Measurements from ENCODE around the gene BTBD3. TPM values are rescaled to one million over a fixed set of nuclear protein-coding genes. Genes with fewer than 3 reads are reported as not detected.

Gene BTBD3
- total RNA-seq, 1 experiment from 2014 or later = 29.6 TPM

DNA sequence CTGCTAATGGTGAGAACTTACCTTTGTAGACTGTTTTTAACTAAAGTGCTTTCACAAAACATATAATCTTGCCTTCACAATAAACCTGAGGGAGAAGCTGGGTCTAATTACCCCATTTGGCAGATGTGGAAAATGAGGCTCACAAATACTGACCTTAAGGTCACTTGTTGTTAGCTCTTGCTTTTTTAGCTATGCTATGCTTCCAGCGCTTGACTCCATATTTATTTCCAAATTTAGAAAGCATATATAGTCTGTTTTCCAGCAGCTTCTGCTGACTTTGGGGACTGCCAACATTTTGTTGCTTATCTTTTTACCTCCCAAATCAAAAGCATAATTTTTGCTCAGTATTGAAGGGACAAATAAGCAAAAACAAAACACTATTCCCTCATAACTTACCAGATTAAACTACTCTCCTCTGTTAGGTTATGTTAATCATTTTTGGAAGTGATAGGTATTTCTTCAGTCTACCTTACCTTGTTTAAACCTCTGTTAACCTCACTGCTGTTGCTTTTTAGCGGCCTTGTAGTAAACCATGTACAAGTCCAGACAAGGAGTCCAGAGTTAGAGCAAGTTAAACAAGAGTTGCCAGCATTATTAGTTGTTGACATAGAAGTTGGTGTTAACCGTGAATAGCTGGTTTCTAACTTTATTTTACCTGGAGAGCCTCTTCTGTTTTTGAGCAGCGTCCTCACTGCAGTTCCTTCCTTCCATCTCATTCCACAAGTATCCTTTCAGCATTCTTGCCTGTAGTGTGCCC is 4.9 kb upstream of the BTBD3 start:
- DNase-seq (ENCODE audit: low spot score) = no peak

DNA sequence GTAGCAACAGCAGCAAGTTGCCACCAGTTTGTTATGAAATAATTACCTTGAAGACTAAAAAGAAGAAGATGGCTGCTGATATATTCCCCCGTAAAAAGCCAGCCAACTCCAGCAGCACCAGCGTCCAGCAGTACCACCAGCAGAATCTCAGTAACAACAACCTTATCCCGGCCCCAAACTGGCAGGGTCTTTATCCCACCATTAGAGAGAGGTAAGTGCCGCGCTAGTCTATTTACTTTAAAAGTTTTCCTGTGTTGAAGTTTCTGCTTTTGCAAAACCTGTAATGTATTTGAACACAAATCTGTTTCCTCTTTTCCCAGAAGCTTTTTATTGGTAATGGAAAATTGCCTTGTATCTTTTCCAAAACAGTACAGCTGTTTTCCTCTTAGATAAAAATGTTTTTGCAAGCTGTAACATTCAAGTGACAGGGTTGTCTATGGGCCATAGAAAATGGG is 725 bp downstream of the BTBD3 start:
- no peak for DNase-seq (ENCODE audit: low spot score)

DNA sequence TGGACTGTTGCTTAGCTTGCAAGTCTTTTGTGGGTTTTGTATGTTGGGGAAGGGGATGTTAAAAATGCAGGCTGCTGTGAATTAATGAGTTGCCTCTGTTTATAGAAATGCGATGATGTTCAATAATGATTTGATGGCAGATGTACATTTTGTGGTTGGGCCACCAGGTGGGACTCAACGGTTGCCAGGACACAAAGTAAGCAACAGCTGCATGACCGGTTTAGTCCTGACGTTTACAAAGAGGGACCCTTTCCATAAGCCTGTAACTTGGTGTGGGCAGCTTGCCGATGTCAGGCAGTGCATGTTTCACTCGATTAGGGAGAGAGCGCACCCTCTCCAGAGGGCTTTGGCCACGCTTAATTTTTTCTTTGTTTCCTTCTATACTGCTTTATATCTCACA is 1.3 kb downstream of the BTBD3 start:
- no peak for DNase-seq (ENCODE audit: low spot score)

DNA sequence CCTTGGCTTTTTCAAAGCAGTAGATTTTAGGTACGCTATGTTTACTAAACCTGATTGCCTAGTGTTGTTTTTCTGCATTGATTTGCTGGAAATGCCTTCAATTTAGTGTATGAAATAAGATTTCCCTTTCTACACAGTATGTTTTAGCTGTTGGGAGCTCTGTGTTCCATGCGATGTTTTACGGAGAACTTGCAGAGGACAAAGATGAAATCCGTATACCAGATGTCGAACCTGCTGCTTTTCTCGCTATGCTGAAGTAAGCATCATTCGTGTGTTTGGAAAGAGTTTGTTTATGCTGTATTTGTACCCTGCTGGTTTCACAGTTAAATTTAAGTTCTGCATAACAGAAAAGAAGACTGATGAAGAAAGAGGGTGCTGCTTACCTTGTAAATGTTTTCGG is 1.9 kb downstream of the BTBD3 start:
- no peak for DNase-seq (ENCODE audit: low spot score)

DNA sequence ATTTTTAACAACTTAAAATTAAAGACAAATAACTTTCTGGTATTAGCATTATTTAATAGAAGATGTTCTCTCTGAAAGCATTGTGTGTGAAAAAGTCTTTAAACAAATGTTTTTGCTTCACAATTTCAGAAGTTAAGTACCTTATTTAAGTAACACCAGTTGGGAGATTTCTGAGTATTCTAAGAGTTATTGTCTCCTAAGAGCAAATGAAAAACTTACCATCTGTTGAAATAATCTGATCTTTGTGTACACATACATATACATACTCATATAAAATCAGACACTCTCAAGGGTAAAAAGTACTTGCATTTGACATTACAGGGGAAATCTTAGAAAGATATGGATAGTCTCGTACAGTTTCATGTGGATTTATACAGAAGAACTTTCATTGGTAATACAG is 2.4 kb downstream of the BTBD3 start:
- DNase-seq (ENCODE audit: low spot score) = no peak

DNA sequence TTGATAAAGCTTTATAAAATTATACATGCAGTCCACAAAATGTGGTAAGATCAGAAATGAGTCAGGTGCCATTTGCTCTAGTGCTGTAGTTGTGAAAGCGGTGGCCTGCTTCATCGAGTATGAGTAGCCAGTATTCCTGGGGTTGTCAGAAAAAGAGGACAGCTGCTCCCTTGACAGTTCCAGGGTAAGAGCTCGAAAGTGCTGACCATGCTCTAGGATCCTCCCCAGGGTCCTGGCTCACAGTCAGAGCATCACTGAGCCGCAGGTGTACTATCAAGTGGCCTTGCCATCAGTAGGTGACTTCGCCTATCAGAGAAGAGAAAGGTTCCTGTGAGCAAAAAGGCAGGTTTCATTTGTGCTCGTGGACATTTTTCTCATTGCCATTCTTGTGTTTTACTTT is 3.6 kb downstream of the BTBD3 start:
- DNase-seq (ENCODE audit: low spot score) = no peak

DNA sequence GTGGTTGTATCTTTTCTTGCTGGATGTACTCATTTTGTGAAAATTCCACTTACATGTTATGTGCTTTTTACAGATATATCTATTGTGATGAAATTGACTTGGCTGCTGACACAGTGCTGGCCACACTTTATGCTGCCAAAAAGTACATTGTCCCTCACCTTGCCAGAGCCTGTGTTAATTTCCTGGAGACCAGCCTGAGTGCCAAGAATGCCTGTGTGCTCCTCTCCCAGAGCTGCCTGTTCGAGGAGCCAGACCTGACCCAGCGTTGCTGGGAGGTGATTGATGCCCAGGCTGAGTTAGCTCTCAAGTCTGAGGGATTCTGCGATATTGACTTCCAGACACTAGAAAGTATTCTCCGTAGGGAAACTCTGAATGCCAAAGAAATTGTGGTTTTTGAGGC is 4.9 kb downstream of the BTBD3 start:
- DNase-seq (ENCODE audit: low spot score) = no peak

DNA sequence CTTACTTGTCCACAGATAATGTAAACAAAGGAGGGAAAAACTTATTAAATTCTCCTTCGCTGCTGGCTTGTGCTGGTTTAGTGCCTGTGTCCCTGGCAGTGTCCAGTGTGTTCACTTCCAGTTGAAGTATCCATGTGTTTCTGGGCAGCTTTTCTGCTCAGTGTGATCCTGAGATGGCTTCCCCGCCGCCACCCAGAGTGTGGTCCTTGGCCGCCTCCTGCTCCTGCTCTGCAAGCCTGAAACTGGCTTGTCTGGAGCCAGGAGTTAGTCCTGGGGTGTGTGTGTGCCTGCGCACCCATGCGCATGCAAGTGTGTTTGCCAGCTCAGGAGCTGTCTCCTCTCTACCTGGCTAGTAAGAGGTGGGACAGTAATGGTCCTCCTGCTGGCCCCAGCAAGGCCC is 7.2 kb downstream of the BTBD3 start:
- DNase-seq (ENCODE audit: low spot score) = no peak

DNA sequence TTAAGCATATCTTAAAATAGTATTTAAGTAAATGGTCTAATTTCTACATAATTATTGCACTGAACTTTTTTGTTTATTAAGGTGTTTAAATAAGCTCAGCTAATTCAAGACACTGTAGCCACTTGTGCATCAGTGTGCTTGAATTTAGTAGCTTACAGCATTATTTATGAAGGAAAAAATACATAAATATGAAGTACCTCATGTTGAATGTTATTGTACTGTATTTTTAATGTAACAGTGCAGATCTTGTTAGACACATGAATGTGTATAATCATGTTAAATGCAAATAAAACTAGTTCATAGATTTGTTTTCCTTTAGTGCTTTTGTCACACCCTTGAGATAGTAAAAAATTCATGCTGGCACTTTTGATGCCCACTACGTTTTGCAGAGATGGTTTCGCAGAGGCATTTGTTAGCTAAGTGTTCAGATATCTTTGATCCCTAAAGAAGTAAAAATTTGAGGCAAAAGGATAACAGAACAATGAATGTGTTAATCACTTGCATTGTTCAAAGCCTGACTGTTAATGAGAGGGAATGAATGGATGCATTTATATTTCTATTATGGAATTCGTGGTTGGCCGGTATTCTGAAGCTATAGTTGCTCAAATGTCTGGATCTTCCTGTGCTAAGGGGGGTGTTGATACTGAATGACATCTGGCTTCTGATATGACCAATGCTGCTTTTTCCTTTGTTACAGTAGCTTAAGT is 8.8 kb downstream of the BTBD3 start:
- no peak for DNase-seq (ENCODE audit: low spot score)

DNA sequence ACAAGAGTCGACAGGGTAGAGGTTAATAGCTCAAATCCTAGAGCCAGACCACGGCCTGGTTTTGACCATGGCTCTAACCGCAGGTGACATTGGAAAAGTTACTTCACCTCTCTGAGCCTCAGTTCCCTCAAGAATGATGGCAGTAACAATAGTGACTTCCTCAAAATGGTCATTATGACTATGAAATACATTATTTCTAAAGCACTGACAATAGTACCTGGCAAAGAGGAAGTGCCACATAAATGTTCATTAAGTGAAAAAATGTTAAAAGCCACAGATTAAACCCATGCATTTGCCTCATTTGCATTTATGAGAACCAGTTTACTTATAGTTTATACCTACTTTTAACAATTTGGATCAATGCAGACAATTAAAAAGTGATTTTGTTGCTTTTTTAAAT is 12.3 kb downstream of the BTBD3 start:
- no peak for DNase-seq (ENCODE audit: low spot score)

DNA sequence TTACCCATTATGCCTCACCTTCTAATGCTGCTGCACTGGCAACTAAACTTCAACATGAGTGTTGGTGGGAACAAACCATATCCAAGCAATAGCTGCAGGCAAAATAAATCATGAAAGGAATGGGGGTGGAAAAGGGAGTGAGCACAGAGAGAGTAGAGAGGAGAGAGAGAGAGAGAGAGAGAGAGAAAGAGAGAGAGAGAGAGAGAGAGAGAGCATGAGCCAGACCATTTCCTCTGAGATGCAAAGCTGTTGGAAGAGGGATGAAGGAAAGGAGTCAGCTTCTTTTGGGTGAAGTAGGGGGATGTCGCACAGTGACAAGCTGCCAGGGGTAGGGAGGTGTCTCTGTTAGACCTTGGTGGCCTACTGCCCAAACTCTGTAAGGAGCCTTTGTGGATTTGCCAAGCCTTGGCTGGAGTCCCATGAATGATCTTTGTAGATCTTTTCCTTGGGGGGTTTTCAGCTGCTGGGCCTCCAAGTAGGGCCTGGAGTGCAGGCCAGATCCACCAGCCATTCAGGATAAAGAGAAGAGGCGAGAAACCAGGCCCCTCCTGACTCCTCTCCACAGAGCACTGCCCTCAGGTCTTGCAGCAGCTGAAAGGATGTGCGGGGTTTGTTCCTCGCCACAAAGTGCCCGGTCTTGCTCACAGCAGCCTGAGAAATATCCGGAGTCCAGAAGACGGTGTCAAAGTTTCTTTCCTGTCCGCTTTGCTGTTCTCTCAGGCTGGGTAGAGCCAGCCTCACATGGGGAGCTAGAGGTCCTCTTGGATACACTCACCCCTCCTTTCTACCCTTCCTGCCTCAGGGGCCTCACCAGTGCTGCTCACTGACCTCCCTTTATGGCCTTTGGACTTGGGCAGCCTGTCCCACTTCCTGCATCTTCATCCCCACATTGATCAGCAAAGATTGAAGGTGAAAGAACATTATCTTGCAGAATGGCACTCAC is 17.8 kb downstream of the BTBD3 start:
- DNase-seq (ENCODE audit: low spot score) = no peak

DNA sequence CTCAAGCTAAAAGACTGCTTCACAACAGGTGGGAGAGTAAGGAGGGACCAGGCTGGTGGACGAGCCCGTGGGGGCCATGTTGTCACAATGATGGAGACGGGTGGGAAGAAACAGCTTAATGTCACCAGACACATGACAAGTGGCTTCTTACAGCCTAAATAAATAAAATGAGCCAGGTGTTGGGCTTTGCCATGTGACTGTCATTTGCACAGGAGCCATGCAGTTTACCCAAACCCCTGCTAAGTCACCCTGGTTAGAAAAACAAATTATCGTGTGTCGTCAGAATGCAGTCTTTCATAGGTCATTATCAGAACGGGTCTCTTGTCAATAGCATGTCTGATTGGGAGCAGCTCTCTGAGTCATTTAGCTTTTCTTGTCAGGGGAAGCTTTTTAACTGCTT is 18.5 kb downstream of the BTBD3 start:
- DNase-seq (ENCODE audit: low spot score) = no peak

DNA sequence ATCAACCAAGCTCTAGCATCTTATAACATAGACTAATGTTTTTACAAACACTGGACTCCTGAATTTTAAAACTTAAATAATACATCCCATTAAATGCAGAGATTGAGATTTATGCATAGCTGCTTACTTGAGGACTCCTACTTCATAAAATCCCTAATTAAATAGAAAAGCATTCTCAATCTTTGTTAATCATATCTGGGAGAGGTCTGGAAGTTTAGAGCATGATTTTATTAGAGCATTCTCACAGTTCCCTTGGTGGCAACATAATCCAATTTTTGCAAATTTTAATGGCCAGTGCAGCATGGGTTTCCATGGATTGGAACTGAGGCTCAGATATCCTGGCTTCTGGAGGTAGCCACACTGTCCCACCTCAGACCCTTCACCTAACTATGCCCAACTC is 19.5 kb downstream of the BTBD3 start:
- DNase-seq (ENCODE audit: low spot score) = no peak

DNA sequence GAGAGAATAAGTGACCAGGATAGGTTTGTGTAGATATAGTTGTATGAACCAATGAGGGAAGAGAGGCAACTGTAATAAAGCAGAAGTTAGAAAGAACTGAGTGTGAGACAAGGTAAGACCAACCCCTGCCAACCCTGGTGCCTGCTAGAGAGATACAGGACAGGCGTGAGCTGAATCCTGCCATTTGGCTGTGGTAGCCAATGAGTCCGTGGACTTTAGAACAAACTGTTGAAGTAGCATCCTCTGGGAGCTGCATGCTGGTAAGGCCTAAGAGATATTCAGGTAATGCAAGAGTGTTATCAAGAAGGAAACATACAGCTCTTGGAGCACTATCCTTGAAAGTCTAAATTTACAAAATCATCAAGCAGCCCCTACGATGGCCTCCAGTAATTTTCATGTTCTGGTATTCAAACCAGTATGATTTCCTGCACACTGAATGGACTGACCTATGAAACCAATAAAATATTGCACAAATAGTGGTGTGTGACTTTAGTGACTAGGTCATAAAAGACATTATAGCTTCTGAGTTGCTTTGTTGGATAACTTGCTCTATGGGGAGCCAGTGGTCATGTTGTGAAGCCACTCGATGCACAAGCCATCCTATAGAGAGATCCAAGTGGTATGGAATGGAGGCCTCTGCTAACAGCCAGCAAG is 24.0 kb downstream of the BTBD3 start:
- no peak for DNase-seq (ENCODE audit: low spot score)

DNA sequence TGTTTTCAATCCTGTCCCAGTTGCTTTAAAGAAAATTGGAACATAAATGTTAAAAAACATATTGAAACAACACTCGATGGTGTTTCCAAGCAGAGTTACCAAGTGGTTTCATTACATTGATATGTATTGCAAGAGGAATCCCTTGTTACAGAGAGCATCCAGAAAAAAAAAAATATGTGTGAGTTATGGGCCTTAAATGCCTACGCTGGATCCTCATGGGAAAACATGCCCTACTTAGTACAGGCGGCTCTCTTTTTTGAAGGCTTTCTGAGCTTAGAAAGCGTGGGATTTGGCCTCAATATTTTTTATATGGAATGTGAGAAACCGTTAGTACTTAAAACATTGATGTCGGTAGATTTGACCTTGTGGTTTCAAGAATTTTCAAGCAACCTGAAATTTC is 26.1 kb downstream of the BTBD3 start:
- DNase-seq (ENCODE audit: low spot score) = no peak

DNA sequence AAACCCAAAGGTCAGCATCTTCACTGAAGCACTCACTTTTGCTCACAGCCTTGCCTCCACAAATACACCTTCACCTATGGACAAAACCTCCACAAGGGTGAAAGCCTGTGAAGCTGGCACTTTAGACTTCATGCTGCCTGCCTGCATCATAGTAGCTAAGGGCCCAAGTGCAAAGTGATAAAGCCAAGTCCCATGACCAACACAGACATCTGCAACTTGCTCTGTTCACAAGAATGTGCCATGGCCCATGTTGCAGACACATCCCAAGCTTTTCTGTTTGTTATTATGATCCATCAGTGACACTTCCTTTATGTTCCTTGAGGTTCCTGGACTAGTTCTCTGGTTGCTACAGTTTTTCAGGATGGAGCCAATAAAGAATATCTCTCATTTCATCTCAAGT is 31.1 kb downstream of the BTBD3 start:
- DNase-seq (ENCODE audit: low spot score) = no peak

DNA sequence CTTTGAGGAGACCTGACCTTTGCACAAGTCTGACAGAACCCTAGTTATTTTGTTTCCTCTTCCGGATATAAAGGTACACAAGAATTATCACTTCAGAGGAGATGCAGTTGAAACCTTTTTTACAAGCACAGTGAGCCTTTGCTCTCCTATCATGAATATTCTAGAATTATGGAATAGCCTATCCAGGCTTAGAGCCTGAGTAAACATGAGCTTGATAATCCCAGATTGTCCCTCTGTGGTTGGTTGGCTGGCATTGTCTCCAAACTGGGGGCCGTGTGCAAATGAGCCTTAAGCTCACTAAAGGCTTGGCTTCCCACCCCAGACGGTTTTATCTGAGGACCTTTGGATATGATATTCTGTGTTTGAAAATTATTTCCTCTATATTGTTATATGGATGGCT is 32.0 kb downstream of the BTBD3 start:
- DNase-seq (ENCODE audit: low spot score) = no peak

DNA sequence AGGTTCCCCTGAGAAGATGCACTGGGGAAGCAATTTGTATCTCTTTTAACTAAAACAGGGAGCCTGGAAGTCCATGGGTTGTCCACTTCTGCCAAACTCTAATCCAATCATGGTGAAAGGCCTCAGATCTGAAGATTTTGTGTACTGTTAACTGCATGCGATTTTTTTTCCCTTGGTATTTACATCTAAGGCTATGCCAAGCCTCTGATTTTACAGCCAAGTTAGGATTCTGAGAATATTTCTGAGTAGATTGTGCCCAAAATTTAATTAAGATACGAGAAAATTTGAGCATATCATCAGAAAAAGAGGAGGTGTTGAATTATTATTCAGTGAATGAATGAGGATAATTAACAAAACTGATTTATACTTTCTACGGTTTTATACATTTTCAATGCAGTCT is 34.0 kb downstream of the BTBD3 start:
- no peak for DNase-seq (ENCODE audit: low spot score)

DNA sequence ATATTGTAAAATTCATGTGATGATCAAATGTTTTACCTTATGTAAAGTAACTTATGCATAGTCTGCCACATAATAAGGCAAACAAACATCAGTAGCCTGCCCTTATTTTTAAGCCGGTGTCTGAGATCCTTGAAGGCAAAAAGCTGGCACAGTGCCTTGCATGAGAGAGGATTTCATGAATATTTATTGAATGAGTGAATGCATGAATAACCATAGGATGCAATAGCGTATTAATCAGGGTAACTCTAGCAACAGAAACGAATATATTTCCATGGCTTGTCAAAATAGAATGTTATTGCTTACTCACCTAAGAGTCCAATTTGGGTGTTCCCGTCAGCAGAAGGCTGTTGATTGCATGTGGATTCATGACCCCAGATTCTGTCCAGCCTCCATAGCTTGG is 34.9 kb downstream of the BTBD3 start:
- no peak for DNase-seq (ENCODE audit: low spot score)

DNA sequence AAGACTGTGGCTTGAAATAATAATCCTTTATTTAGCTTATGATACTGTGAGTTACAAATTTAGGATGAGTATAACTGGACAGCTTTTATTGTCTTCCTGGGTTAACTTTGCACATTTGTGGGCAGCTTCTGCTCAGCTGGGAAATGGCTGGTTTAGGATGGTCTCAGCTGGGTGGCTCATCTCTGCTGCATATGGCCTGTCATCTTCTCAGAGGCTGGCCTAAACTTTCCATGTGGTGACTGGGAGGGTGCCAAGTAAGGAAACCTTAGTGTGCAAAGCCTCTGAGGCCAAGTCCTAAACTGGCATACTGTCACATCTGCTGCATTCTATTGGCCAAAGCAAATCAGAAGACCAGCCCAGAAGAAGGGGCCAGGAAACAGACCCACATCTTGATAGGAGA is 40.2 kb downstream of the BTBD3 start:
- DNase-seq (ENCODE audit: low spot score) = no peak

DNA sequence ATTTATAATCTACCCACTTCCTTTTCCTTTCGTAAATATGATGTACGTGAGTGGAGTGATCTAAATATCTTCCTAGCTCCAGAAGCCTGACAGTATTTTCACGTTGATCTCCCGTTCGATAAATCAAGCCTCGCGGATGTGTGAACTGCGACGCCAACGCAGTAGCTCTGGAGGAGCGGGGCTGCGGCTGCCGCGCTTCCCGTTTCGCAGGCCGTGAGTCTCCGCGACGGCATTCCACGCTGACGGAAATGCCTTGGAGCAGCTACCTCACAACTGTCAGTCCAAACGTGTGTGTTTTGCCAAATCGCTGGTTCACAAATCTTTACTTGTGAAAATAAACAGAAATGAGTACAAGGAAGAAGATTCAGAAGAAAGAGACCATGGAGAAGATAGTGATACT is 41.2 kb downstream of the BTBD3 start:
- DNase-seq (ENCODE audit: low spot score) = no peak

DNA sequence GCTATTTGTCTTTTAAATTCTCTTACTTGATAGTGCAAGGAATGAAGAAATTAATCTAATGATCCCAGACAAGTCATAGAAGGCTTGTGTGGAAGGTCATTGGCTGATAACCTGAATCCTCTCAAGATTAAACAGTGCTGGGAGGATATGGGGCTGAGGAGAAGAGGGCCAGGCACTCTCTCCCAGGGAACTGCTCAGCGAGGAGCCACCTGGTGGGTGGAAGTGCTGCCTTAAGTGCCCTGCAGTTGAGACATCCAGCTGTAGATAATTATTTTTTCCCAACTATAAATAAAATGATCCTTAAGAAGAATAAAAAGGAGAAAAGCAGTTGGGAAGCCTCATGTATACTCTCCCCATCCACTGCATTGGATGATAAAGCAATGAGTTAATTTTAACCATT is 47.9 kb downstream of the BTBD3 start:
- no peak for DNase-seq (ENCODE audit: low spot score)

Data from A172 (cell line).